Metanephros (tissue), 1 donor: ENCODE measurements around the gene PSMG4. TPM values are rescaled to one million over a fixed set of nuclear protein-coding genes. Genes with fewer than 3 reads are reported as not detected.

Source experiments
- total RNA-seq: library from RNA; depleted of rRNA; stranded (reverse); fragments of >200 nt; gene quantifications from one replicate; pipeline ENCODE4 v1.2.3, GENCODE V29; 2014

PSMG4 gene, protein sequence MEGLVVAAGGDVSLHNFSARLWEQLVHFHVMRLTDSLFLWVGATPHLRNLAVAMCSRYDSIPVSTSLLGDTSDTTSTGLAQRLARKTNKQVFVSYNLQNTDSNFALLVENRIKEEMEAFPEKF
- total RNA-seq: 17.3 TPM

DNA sequence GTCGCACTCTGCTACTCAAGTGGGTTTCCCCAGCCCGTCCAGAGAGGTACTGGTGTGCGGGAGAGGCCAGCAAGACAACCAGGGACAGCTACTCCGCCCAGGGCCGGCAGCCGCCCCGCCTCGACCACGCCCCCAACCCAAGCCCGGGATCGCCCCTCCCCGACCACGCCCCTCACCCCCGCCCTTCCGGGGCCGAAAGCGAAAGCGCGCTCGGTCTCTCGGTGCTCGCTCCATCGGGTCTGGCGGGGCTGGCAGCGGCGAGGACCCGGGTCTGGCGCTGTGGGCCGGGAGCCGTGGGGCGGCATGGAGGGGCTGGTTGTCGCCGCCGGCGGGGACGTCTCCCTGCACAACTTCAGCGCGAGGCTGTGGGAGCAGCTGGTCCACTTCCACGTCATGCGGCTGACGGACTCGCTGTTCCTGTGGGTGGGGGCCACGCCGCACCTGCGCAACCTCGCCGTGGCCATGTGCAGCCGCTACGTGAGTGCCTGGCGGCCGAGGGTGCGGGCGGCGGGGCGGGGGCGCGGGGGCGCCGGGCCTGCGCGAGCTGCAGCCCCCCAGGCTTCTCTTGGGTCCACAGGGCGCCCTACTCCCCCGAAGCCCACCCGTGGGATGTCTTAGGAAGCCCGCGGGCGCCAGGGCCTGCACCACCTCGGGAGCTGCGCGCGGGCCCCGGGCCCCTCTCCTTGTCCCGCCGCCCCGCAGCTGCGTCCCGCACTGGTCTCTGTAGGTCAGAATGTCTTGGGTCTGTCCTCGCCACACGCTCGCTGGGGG is at the start of gene PSMG4:
PSMG4 (plus strand) TSS at position 228 of the 771 bp plus-strand sequence; CDS start at position 304, 76 bp downstream.

DNA sequence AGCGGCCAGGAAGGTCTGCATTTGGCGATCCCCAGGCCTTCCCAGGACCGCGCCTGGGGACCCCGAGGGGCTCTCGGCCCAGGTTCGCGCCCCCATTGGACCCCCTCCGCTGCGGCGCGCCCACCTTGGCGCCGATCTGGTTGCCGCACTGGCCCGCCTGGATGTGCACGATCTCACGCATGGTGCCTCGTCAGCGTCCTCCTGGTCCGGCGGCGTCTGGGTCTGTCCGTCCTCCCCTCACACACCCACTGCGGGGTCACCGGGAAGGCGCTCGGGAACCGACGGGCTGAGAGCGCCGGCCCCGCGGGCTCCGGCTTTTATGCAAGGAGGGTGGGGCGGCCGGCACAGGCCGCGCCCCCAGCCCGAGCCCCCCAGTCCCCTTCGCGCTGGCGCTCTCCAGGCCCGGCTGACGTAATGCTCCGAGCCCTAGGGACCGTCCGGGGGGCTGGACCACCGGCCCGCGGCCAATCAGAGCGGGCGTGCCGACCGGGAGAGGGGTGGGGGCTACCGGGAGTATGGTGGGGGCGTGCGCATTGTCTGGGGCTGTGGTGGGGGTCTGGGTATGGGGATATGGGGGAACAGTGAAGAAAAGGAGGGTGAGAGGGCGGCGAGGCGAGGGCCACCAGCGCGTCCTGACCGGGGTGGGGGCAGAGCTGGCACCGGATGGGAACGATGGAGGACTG is 31.2 kb upstream of the PSMG4 start, which contains the start of gene TUBB2B:
TUBB2B (minus strand) TSS at position 291 of the 683 bp plus-strand sequence; CDS start at position 181, 110 bp downstream.

Other genes starting within 250 kb of the PSMG4 start
- gene RIPK1, start 190.5 kb upstream of the PSMG4 start, total RNA-seq: 15.1 TPM
- gene BPHL, start 140.2 kb upstream of the PSMG4 start, total RNA-seq: 24.7 TPM
- 81.5 TPM for gene TUBB2A, start 101.4 kb upstream of the PSMG4 start, total RNA-seq
- 126 TPM for gene TUBB2B, start 31.3 kb upstream of the PSMG4 start, total RNA-seq
- 16.2 TPM for gene SLC22A23, start 198.1 kb downstream of the PSMG4 start, total RNA-seq